PC-3 (cell line): Measurements from ENCODE around the gene VSIG10.

Experiments used
- EZH2 ChIP-seq: fragments of 300-600 bp; sonication (generic); IDR thresholded peaks from one replicate; pipeline ENCODE4 v1.6.1; 2017; ENCODE audit warnings: antibody characterized with exemption, mild to moderate bottlenecking, low read length; ENCODE audit not compliant: unreplicated experiment
- TF ChIP-seq, protein P1 (sequence below): fragments of 300-600 bp; sonication (generic); conservative IDR thresholded peaks from 2 replicates; pipeline ENCODE4 v1.5.1; 2017; ENCODE audit warnings: antibody characterized with exemption, low read depth, mild to moderate bottlenecking, low read length

GRCh38 chr12:118127867-118128266 is 24.1 kb upstream of the VSIG10 start:
- TF ChIP-seq, protein P1, sequence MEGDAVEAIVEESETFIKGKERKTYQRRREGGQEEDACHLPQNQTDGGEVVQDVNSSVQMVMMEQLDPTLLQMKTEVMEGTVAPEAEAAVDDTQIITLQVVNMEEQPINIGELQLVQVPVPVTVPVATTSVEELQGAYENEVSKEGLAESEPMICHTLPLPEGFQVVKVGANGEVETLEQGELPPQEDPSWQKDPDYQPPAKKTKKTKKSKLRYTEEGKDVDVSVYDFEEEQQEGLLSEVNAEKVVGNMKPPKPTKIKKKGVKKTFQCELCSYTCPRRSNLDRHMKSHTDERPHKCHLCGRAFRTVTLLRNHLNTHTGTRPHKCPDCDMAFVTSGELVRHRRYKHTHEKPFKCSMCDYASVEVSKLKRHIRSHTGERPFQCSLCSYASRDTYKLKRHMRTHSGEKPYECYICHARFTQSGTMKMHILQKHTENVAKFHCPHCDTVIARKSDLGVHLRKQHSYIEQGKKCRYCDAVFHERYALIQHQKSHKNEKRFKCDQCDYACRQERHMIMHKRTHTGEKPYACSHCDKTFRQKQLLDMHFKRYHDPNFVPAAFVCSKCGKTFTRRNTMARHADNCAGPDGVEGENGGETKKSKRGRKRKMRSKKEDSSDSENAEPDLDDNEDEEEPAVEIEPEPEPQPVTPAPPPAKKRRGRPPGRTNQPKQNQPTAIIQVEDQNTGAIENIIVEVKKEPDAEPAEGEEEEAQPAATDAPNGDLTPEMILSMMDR = no peak
- TF ChIP-seq EZH2 = no peak
